GM18867 (cell line): ENCODE measurements around the gene NXPH1.
A peak's percentile ranks its signal among the peaks of the same experiment; 100 is the strongest.

Experiments
- ATAC-seq: cut with Tn5 transposase; IDR thresholded peaks from one replicate; pipeline ENCODE4 v1.9.1; 2021; ENCODE audit warnings: mild to moderate bottlenecking, moderate library complexity; ENCODE audit not compliant: unreplicated experiment

The NXPH1 gene

DNA sequence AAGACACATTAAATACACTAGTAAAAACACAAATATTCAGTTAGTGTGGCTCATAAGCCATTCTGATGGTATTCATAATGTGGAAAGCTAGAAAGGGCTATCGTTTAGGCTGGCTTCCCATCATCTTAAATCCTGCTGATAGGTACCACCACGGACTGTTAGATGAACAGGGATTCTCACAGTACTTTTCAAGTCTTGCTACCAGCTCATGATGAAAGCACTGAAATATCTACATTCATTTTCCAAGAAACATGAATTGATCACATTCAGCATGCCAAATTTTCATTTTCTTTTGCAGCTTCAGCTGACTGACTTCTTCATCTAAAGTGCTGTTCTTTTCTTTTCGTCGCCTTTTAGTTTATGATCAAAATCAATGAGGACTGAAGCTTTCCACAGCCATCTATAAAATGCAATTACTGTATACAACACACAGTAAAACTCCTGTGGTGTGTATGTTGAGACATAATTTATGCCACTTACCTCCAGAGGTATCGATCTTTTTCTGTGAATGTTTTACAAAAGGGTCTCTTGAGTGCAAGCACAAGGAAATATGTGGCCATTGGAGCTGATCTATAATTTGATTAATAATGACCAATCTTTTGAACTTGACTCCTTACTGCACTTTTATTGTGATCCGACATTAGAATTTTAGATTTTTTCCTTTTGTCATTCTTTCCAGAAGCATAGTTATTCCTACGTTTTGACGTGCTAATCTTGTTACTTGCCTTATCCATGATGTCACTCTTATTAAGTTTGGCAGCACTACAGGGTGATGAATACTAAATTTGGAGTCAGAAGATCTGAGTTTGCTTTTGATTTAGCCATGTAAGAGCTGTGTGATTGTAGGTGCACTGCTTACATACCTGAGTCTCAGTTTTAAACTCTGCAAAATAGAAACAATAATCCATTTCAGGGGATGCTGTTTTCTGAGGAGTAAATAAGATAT, 58.4 kb downstream of the NXPH1 start:
- ATAC-seq, result no peak

DNA sequence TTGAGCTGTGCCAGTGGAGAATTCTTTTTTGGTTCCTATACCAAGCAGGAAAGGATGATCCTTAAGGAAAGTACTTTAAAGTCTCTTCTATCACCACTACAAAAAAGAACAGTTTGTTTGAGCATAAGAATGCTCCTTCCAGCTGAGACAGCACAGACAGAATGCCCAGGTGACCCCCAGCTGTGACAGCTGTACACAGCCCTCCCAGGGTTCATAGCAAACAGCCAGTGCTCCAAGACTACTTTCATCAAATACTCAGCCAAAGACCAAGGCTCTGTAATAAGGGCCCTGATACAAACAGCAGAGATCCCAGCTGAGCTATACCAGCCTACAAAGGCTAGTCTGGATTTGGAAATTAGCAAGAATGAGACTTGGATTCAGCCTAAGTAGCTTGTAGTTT, 65.7 kb downstream of the NXPH1 start:
- no peak for ATAC-seq

DNA sequence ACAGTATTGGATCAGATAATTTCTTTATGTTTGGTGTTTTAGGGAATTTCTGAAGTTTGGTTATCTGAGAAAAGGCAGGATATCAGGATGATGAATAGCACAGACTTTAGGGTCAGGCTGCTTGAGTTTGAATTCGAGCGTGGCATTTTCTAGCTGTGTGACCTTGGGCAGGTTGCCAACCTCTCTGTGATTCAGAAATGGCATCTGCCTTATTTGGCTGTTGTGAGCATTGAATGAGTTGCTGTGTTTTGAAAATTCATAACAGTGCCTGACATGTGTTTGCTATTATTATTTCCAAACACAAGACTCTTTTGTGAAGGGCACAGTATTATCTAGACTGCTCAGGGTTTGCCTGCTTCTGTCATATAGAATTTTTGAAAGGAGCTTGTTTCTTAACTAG, 66.9 kb downstream of the NXPH1 start:
- ATAC-seq, result no peak

DNA sequence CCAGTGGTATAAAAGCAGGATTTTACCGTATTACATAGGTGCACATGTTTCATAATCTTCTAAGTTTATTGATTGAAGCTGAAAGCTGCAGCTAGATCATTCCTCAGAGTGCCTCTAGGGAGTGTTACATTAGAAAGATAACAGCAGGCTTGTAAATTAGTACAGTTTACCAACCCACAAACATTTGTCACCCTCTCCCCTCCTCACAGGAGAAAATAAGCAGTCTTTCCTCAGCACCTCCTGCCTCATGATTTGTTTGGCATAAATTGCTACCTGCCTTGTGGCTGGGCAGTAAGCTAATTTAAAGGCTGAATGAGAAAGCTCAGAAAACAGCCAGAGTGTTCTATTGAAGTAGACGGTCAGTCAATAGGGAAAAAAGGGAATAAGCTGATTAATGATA, 74.2 kb downstream of the NXPH1 start:
- ATAC-seq, result no peak

DNA sequence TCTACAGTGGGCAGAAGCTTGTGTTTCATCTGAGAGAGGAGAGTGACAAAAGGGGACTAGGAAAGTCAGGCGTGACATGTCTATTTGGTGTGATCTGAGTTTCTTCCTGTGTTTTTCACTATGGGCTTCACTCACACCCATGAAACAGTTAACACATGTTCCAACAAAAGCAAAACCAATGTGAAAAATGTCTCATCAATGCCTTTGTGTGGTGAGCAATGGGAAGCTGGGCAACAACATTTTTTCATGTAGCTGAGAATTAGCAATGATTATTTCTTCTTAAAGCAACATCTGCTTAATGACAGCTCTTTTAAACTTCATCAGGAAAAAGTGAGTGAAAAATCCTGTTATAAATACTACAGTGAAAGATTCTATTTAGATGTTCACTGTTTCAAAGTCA, 76.2 kb downstream of the NXPH1 start:
- no peak for ATAC-seq

DNA sequence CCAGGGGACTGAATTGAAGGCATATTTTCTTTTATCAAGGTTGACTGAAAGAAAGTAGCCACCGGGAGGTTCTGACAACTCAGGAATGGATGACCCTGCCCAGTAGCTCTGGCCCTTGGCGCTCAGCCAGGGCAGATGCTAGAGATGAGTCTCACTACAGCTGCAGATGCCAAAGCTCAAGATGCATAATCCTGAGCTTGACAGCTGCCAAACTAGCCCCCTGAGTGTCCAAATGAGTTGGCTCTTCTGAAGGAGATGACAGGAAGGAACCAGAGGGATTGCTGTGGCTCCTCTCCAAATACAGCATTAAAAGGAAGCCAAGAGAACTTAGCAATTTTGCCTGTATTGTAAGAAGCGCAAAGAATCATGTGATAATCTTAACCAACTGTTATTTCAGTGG, 78.4 kb downstream of the NXPH1 start:
- no peak for ATAC-seq

DNA sequence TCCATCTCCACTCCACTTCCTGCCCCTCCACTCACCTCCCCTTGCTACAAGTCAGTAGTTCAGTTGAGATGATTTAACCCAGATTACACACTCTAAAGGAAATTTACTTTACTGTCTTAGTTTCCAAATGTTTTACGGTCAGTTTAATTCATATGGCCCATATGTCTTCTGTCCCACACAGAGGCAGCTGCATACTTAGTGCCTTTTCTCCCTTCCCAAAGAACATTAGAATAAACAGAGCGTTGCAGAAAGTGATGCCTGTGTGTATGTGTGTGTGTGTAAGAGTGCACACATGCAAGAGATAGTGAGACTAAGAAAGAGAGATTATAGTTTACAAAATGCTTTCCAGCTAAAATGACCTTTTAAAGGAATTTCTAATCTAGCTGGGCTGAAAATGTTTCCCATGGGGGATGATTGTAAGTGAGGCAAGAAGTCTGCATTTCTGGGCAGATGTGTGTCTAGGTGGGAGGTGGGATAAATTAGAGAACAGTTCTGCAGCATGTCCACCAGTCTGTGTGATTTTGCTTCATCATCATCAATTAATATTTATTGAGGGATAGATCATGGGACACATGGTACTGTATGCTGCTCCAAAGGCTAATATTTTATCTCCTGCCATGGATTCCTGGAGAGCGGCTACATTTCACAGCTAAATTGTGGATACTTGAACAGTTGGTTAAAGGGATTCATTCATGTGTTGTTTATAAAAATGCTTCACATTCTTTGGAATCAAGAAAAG, 81.5 kb downstream of the NXPH1 start:
- no peak for ATAC-seq

DNA sequence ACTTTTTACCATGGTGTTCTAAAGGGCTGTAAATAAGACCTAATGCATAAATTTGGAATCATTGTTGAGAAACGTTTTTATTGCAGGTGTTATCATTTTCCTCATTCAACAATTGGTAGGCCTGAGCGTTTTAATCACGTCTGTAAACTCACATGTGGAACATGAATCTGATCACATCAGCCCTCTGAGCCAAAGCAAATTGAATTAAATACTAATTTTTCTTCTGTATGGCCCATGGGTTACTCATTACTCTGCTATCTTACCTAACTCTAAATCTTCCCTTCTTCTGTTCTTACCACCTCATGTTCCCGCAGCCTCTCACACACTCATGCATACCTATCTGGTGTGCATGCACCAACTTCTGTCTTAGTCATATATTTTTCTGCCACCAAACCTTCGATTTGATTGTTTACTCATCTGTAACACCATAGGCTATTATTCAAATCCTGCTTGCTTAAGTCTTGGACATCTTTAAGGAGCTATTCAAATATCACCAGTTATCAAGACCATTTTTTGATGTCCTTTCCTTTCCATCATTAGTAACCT, 82.3 kb downstream of the NXPH1 start:
- no peak for ATAC-seq

DNA sequence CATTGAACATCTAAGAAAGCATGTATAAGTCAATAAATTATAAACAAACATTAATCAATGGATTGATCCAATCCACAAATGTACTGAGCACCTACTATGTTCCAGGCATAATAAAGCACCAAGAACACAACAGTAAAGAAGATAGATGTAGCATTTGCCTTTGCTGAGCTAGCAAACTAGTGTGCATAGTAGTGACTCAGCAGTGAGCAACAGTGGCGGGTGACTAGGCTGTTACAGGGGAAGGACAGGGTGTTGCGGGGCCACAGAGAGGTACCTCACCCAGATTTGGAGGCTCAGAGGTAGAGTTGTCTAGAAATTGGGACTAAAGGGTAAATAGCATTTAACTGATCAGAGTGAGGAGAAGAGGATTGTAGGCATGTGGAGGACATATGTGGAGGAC, 83.6 kb downstream of the NXPH1 start:
- no peak for ATAC-seq

DNA sequence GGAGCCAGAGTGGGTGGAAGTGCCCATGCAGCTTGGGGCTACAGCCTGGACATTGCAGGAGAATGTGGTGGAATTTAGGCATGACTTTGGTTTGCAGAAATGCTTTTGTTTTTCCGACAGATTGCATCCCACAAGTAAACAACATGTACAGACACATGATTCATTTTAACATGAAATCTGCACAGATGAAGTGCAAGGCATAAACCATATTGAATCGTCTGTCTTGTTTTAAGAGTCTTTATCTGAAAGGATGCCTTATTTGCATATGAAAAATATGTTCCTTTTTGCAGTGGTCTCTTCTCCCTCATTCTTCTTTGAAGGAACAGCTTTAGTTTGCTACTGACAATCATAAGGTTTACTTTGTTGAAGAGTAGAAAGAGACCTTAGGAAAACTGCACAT, 94.9 kb downstream of the NXPH1 start:
- ATAC-seq, result no peak

DNA sequence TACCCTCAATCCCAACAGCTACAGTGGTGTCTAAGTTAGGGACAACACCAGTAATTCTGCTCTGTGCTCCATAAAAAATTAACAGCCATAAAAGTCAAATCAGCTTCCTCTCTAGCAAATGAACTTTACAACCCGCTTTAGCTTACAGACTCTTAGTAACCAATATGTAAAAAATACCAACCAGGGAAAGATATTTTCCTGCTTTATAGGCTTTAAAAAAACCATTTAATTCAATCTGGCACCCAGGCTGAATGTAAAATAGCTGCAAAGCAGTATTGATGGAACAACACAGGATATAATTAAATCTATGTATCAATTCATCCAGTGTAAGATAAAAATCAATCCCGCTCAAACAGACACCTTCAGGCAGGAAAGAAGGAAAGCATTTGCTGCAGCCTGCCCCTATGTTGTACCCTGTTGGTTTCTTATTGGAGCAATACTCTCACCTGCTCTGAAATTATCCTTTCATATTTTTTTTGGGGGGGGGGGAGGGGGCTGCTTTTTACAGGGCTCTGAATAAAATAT, 98.6 kb downstream of the NXPH1 start:
- ATAC-seq, result no peak

DNA sequence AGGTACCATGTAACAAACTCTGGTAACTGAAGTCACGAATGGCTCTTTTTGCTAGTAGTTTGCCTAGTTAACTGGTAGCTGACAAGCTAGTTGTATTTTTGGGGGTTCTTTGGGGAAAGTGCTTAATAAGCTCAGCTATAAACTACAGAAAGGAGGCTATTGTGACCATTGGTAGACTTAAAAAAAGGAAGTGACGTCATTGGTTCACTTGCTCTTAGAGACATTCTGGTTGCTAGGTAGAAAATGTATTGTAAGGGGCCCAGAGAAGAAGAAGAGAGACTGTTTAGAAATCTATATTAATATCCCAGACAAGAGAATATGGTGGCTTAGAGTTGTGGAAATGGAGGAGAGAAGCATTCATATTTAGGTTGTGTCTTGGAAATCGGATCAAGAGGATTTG, 103.0 kb downstream of the NXPH1 start:
- ATAC-seq, result peak; percentile 85

DNA sequence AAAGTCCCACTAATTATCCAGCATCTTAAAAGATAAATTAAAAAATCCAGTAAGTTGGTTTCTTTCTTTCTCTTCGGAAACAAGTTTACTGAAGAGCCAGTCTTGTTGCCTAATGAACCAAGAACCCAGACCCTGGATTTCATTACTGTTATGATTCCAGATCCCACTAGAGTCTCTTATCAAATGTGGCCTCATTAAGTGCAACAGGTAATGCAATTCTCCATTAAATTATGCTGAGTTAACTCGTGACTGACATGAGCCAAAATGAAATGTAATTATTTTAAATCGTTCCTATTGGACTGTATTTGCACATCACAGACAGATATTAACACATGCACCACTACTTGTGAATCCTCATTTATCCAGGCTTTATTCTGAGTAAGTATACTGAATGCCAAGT, 115.6 kb downstream of the NXPH1 start:
- no peak for ATAC-seq

DNA sequence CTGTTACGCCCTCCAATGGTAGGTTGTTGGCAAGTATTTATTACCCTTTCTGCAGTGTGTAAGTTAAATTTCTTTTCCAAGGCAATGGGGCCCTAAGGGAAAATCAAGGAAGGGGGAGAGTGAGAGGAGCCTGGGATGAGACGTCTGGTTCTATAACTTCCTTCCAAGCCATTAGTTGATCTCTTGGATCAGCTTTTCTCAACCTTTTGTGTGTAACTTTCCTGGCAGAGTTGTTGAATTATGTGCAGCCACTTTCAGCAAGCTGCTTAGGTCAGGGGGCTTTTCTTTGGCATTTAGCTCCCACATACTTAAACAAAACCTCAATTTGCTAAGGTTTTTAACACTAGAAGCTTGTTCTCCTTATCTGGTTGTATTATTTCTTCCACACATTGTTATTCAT, 127.1 kb downstream of the NXPH1 start:
- no peak for ATAC-seq

DNA sequence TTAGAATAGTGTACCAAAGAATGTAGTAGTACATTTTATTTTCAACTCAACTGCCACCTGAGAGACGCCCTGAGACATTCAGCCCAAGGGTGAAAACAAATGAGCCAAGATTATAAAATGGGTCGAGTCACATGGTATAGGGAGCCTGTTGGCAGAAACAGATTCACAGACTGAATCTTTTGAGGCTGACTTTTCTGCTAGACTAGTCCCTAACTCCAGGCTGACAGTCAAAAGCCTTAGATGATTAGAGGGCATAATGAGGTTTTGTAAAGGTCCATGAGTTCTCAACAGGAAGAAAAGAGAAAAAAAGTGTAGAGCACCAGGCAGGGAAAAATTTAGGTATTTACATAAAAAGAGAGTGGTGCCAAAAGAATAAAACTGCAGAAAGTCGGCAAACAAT, 128.0 kb downstream of the NXPH1 start:
- ATAC-seq, result no peak

DNA sequence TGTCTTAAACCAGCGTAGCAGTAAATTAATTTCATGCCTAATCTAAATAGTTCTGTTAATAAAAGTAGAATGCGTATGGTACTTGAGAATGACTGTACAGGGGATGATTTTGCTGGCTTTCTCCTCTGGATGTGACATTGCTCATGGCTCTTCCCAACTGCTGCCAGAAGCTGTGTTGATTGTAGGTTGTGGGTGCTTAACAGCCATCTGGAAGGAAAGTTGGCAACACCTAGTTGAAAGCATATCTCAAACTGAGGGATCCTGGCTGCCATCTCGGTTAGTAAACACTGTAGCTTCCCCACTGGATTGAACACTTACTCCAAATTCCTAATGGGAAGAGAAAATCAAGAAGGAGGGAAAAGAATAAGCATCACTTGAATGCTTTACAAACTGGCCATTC, 130.9 kb downstream of the NXPH1 start:
- no peak for ATAC-seq

DNA sequence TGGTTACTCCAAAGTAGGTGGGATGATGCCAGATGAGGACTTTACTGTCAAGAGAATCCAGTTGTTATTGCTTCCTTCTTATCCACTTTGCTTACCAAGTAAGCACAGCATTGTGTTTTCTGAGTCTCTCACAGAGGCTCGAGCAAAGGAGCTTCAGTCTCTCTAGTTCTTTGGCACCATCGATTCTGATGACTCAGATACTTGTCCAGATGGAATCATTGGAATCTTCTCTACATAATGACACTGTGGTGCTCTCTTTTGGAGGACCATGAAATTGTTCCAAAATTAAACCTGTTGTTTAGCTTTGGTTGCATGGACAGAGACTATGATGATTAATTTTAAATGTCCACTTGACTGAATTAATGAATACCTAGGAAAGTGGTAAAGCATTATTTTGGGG, 132.6 kb downstream of the NXPH1 start:
- no peak for ATAC-seq

DNA sequence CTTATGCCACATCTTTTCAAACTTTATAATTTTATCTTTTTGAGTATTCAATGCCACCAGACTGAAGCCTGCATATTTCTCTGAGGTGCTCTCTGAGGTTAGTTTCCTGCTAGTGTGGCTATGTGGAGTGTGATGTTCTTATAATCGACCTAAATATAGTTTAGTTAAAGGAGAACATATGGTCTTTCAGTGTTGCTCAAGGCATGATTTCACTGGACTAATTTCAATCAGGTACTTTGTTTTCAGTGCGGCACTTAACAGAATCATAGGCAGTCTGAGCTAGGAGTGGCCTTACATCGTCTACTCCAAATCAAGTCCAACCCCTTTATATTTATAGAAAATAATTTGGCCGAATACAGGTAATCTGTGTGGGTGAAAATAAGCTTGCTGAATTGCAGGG, 134.2 kb downstream of the NXPH1 start:
- no peak for ATAC-seq

DNA sequence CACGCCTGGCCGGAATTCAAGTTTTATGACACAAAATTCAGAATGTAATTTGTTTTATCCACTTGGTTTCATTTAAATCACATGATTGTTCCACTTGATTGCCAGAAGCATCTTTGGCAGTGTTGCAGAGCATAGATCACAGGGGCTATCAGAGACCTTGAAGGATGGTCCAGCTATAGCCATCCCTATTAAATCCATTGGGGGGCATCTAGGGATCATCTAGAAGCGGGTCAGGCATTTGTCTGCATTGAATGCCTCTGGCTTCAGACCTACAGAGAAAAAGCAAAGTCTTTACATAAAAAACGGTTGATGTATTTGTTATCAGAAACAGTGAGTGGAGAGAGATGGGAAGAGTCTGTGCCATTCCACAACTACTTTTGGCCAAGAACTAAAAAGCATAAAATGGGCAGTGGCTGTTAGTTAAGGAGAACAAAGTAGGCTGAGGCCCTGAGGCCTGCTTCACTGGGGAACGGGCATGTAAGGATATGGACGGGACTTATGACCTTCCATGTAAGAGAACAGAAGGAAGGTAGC, 146.3 kb downstream of the NXPH1 start:
- ATAC-seq, result no peak

DNA sequence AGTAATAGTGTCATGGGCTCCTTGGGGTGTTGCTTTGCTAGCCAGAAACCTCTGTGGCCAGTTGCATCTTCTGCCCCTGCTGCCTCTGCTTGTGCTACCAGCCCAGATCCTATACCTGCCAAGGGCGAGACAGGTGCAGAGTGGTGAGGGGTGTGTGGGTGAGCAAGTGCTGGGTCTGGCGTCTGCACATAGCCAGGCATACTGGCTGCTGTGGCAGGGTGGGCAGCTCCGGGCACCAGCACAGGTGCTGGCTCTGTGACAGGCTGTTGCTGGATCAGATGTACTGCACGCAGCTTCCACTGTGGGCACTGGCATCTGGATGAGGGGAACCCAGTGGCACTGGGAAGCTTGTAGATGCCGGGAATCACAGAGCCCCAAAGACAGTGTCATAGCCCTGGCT, 148.4 kb downstream of the NXPH1 start:
- ATAC-seq, result no peak

DNA sequence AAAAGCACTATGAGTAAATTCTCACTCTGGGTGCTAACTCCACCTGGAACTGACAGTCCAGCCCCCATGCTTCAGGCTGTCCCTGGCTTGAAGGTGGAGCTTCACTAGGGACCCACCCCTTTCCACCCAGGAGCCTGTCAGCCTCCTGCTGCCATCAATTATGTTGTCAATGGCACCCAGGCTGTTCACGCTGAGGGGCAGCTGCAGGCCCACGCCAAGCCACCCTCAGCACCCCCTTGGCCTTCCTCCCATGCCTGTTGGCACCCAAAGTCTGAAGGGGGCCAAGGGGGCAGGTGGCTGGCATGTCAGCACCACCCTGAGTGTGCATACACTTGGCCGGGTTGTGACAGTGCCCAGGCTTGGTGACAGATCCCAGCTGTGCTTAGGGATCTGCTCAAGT, 149.3 kb downstream of the NXPH1 start:
- no peak for ATAC-seq

DNA sequence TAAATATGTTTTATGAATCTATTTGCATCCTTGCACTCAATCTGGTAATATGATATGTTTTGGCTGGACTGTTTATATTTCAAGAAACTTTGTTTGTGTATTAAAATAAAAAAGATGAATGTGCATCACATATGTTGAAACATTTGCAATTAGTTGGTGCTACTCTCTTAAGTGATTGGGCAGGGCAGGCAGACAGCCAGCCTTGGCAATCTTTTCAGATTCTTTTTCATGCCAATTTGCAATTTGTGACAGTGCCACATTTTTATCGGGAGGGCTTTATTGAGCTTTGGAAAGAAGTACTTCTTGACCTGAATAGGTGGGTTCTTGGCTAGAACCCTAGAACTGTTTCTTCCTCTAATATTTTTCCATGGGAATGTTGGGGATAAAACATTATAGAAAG, 152.2 kb downstream of the NXPH1 start:
- ATAC-seq, result no peak
